ENCODE measurements around the gene ALX4.

- TF ChIP-seq CTCF (IDR thresholded peaks at IDR 0.05): no peak
- no peak for TF ChIP-seq EZH2 (IDR thresholded peaks at IDR 0.05; ENCODE audit: borderline replicate concordance, insufficient read depth, low read depth, low read length, poor library complexity, severe bottlenecking)
Observed at GRCh38 chr11:44306052-44306917, 3.7 kb downstream of the ALX4 start.
